GM12878 (cell line): Measurements from ENCODE around the gene TRIM62. TPM values are rescaled to one million over a fixed set of nuclear protein-coding genes. Genes with fewer than 3 reads are reported as not detected.

Experiments
- ATAC-seq: fragments of 200-7000 bp; cut with Tn5 transposase; 3 replicates; pipeline ENCODE4 v1.9.1; 2020; ENCODE audit warnings: mild to moderate bottlenecking, moderate library complexity
- BruUV-seq: library from RNA; stranded (reverse); fragments of 400-500 nt; replicated peaks from 2 replicates; lab custom pipeline; 2021; lab: Mats Ljungman, UMichigan
- CTCF ChIA-PET: fragments of 300-600 bp; sonication (Branson Sonifier 250); formaldehyde crosslinking; extraction: SDS; loops from one replicate; lab custom pipeline; 2021; ENCODE audit warnings: inconsistent platforms; lab: Yijun Ruan, JAX
- POLR2A ChIA-PET: fragments of 350-600 bp; formaldehyde crosslinking; extraction: SDS; loops from one replicate; lab custom pipeline; 2021; ENCODE audit warnings: inconsistent platforms; lab: Charles Lee
- RAD21 ChIA-PET: fragments of 300-600 bp; sonication (Branson Sonifier 250); formaldehyde crosslinking; loops from one replicate; lab custom pipeline; 2023; ENCODE audit warnings: antibody characterized with exemption; ENCODE audit not compliant: unreplicated experiment; lab: Charles Lee
- SMC1A ChIA-PET: fragments of 300-600 bp; sonication (Branson Sonifier 250); formaldehyde crosslinking; loops from one replicate; lab custom pipeline; 2023; ENCODE audit not compliant: unreplicated experiment, uncharacterized antibody; lab: Charles Lee
- DNase-seq: peaks from one replicate; pipeline ENCODE4 v3.0.0-alpha.2; 2011; ENCODE audit warnings: low read depth, low spot score
- FAIRE-seq: peaks from 3 replicates; lab custom pipeline; 2011; peaks lifted over from hg19 to GRCh38; lab: Jason Lieb, UNC
- H2AFZ ChIP-seq: 2 replicates; pipeline ENCODE4 v1.6.0; 2011; ENCODE audit warnings: low read depth, low read length, control low read depth; ENCODE audit not compliant: control insufficient read depth
- H3K27ac ChIP-seq: 2 replicates; pipeline ENCODE4 v1.5.1; 2011; ENCODE audit warnings: control low read depth; ENCODE audit not compliant: control insufficient read depth, insufficient read depth
- H3K27me3 ChIP-seq, 2 experiments: replicated peaks in 1 of 2; 2 replicates each; pipeline versions ENCODE4 v1.6.0 to v1.6.1; 2011; ENCODE audit warnings: low read length in 1 of 2; ENCODE audit not compliant: control insufficient read depth in 2 of 2, insufficient read depth in 2 of 2
- H3K36me3 ChIP-seq, 2 experiments: 2 replicates each; pipeline ENCODE4 v1.5.1; 2011; ENCODE audit warnings: low read length in 1 of 2; ENCODE audit not compliant: control insufficient read depth in 2 of 2, insufficient read depth in 2 of 2
- H3K4me1 ChIP-seq: 2 replicates; pipeline ENCODE4 v1.6.1; 2011; ENCODE audit warnings: mild to moderate bottlenecking, low read length, moderate library complexity, mixed read lengths; ENCODE audit not compliant: control insufficient read depth, insufficient read depth
- H3K4me2 ChIP-seq: 2 replicates; pipeline ENCODE4 v1.6.0; 2011; ENCODE audit warnings: control low read depth; ENCODE audit not compliant: control insufficient read depth, insufficient read depth
- H3K4me3 ChIP-seq: fragments of 200-600 bp; sonication (generic); 2 replicates; pipeline ENCODE4 v1.5.1; 2016
- H3K79me2 ChIP-seq: 2 replicates; pipeline ENCODE4 v1.6.0; 2011; ENCODE audit warnings: low read length; ENCODE audit not compliant: control insufficient read depth, insufficient read depth
- H3K9ac ChIP-seq: 2 replicates; pipeline ENCODE4 v1.8.0; 2011; ENCODE audit warnings: low read length, control low read depth, mixed read lengths; ENCODE audit not compliant: control insufficient read depth, insufficient read depth
- H3K9me3 ChIP-seq: replicated peaks from 3 replicates; pipeline ENCODE4 v1.5.1; 2011; ENCODE audit warnings: mild to moderate bottlenecking, low read length; ENCODE audit not compliant: control insufficient read depth, insufficient read depth
- H4K20me1 ChIP-seq: 2 replicates; pipeline ENCODE4 v1.6.0; 2011; ENCODE audit not compliant: control insufficient read depth, insufficient read depth
- HDAC2 ChIP-seq: fragments of 200-600 bp; sonication (generic); IDR thresholded peaks from 2 replicates; pipeline ENCODE4 v1.6.1; 2017
- JUNB ChIP-seq: IDR thresholded peaks from 2 replicates; pipeline ENCODE4 v1.6.1; 2016; ENCODE audit warnings: antibody characterized with exemption, mild to moderate bottlenecking
- PML ChIP-seq: IDR thresholded peaks from 2 replicates; pipeline ENCODE4 v1.6.1; 2012; ENCODE audit warnings: low read length, inconsistent platforms
- POLR2A ChIP-seq: IDR thresholded peaks from 2 replicates; pipeline ENCODE4 v1.6.1; 2011; ENCODE audit warnings: low read depth, mild to moderate bottlenecking, low read length
- POLR2AphosphoS5 ChIP-seq: IDR thresholded peaks from 2 replicates; pipeline ENCODE4 v1.6.1; 2011; ENCODE audit warnings: mild to moderate bottlenecking, low read length, inconsistent platforms
- STAT1 ChIP-seq: fragments of 450-650 bp; conservative IDR thresholded peaks from 2 replicates; pipeline ENCODE4 v1.6.1; 2014; ENCODE audit warnings: antibody characterized with exemption, mild to moderate bottlenecking
- WRNIP1 ChIP-seq: IDR thresholded peaks from 2 replicates; pipeline ENCODE4 v1.6.1; 2011; ENCODE audit warnings: low read depth, low read length, improper control_type of control experiment, borderline replicate concordance
- WGBS: methylation state at CpG from one replicate; pipeline ENCODE4 v1.1.6; 2016; ENCODE audit warnings: low lambda C conversion rate; ENCODE audit not compliant: insufficient replicate concordance, insufficient coverage; ENCODE audit errors: missing lambda C conversion rate; 5-methylcytosine and 5-hydroxymethylcytosine counted together
- in situ Hi-C: fragments of 300-500 bp; cut with MboI; formaldehyde crosslinking; loops from 9 replicates; pipeline ENCODE4 v1.14.3; 2018; ENCODE audit warnings: mixed read lengths
- intact Hi-C: fragments of 100-400 bp; cut with micrococcal nuclease; formaldehyde crosslinking; loops from one replicate; pipeline ENCODE4 v1.14.2; 2022; ENCODE audit not compliant: unreplicated experiment
- polyA plus RNA-seq, 11 experiments: library from polyadenylated mRNA; depleted of rRNA in 4 of 11; unstranded in 6 of 11; stranded (reverse) in 5 of 11; fragments of >200 nt; fragmentation: Nextera tagmentation in 4 of 11; fragmentation: Illumina TruSeq in 1 of 11; extraction: Ambion mirVana in 4 of 11; extraction: Trizol in 1 of 11; gene quantifications; 1 replicate in 1 of 11; 2 replicates in 10 of 11; pipeline versions ENCODE4 v1.2.1 to v1.2.3, GENCODE V29; 2011 to 2016; ENCODE audit warnings: inconsistent platforms in 2 of 11, missing spikeins in 2 of 11, low read depth in 1 of 11
- total RNA-seq, 4 experiments: library from RNA; depleted of rRNA in 3 of 4; stranded (reverse); fragments of >200 nt in 3 of 4; fragmentation: Illumina TruSeq in 1 of 4; extraction: Trizol in 1 of 4; gene quantifications; 2 replicates each; pipeline versions ENCODE4 v1.2.1 to v1.2.3, GENCODE V29; 2013 to 2021
- TF ChIP-seq, protein P1 (sequence below): fragments of 450-650 bp; IDR thresholded peaks from 2 replicates; pipeline ENCODE4 v1.6.1; 2017; ENCODE audit warnings: low read depth, mild to moderate bottlenecking, moderate library complexity

The TRIM62 gene
- total and polyA plus RNA-seq, 10 of the 15 experiments (the other 5 are each of a cell fraction or from before 2014, with no cell fraction given): 0.52 to 4.2 (median 1.9) TPM

DNA sequence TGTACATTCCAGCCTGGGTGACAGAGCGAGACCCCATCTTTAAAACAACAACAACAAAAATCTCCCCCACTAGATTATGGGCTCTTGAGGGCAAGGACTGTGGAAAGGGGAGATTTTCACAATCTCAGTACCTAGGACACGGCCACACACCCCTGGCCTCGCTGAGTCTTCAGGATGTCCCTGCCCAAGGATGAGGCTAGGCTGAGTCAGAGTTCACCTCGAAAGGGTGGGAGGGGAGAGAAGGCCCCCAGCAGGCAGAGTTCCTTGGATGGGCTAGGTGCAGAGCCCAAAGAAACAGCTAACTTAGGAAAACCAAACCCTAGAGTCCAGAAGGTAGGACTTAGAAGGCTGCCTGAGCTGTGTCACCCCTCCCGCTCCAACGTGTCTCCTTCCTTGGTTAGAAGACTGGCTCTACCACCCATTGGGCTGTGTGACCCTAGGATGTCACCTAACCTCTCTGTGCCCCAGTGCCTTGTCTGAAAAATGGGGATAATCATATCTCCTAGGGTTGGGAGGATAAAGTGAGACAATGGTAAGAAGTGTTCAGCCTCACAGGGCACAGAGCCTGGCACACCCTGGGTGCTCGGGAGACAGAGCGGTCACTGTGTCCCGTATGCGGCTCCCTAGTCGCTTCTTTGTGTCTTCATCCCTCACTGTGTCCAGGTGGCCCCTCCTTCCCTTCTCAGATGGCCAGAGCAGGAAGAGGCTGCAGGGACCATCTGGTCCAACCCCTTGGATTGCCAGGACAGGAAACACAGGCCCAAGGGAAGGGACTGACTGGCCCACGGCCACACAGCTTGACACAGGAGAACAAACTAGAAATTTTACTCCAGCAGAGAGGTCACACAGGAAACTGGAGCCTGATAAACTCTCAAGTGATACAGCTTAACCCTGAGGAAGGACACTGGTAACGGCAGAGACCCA is 11.2 kb downstream of the TRIM62 start:
- ChIA-PET CTCF (no interaction called here), POLR2A (no interaction called here)

More for the DNA sequence above, 11.2 kb downstream of the TRIM62 start:
- no peak for FAIRE-seq
- in situ Hi-C loops: no loop called here
- DNase-seq: no peak
- Histone ChIP-seq H3K27ac (no peak overlapping the region), H3K27me3 (no peaks in the 10 kb centered on the region), H3K36me3 (no peaks in the 10 kb centered on the region), H3K4me1 (no peaks in the 10 kb centered on the region), H2AFZ (no peak overlapping the region), H3K4me2 (no peak overlapping the region), H4K20me1 (no peaks in the 10 kb centered on the region; the same call in 1 of the 2 replicates), H3K9me3 (no peaks in the 10 kb centered on the region), H3K4me3 (no peak overlapping the region)
- ChIA-PET RAD21 (no interaction called here), SMC1A (no interaction called here)
- intact Hi-C loops: no loop called here
- WGBS: 81% methylated on average over 13 of the region's 13 CpGs
- no peak for ATAC-seq
- no peak for TF ChIP-seq STAT1
- TF ChIP-seq, protein P1, sequence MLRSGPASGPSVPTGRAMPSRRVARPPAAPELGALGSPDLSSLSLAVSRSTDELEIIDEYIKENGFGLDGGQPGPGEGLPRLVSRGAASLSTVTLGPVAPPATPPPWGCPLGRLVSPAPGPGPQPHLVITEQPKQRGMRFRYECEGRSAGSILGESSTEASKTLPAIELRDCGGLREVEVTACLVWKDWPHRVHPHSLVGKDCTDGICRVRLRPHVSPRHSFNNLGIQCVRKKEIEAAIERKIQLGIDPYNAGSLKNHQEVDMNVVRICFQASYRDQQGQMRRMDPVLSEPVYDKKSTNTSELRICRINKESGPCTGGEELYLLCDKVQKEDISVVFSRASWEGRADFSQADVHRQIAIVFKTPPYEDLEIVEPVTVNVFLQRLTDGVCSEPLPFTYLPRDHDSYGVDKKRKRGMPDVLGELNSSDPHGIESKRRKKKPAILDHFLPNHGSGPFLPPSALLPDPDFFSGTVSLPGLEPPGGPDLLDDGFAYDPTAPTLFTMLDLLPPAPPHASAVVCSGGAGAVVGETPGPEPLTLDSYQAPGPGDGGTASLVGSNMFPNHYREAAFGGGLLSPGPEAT: no peak
- no peak for TF ChIP-seq PML
- no peak for TF ChIP-seq POLR2AphosphoS5
- no peak for TF ChIP-seq JUNB
- no peak for TF ChIP-seq WRNIP1
- no peak for TF ChIP-seq HDAC2
- no peak for TF ChIP-seq POLR2A
- TF ChIP-seq, all 136 proteins: peak for 0
- no peak overlapping the region for H3K9ac ChIP-seq
- no peaks in the 10 kb centered on the region for H3K79me2 ChIP-seq
- no TSS peak for BruUV-seq
